ENCODE data around the gene NWD2.

DNA sequence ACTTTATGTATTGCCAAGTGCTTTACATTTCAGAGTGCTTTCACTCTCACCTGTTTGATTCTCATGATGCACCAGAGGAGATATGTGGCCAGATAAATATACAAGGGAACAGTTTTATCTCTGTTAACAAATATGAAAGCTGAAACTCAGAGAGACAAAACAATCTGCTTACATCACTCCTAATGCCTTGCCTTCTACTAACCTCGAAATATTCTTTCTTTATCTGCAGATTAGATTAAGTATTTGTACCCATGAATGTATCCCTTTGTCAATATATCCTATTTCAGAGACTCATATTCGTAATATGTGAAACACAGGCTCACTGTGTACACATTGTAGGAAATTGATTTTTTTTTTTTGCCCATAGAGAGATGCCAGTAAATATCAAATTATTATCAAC lies 178.1 kb downstream of the NWD2 start:
- TF ChIP-seq ZFP3 (CRISPR knock-in tag; IDR thresholded peaks at IDR 0.05) (no peak), OSR1 (CRISPR knock-in tag; IDR thresholded peaks at IDR 0.05) (no peak), ZFP30 (CRISPR knock-in tag; IDR thresholded peaks at IDR 0.05) (no peak), CSDC2 (CRISPR knock-in tag; IDR thresholded peaks at IDR 0.05) (no peak), ZC3H10 (CRISPR knock-in tag; IDR thresholded peaks at IDR 0.05) (no peak), ISL1 (CRISPR knock-in tag; IDR thresholded peaks at IDR 0.05) (no peak), ZNF565 (CRISPR knock-in tag; conservative IDR thresholded peaks at IDR 0.05; ENCODE audit: low read depth) (no peak), ARNTL (CRISPR knock-in tag; IDR thresholded peaks at IDR 0.05; ENCODE audit: borderline replicate concordance, low read depth) (no peak), TOX (CRISPR knock-in tag; IDR thresholded peaks at IDR 0.05; ENCODE audit: borderline replicate concordance) (no peak), GLIS3 (CRISPR knock-in tag; IDR thresholded peaks at IDR 0.05) (no peak), PPARA (CRISPR knock-in tag; IDR thresholded peaks at IDR 0.05; ENCODE audit: borderline replicate concordance) (no peak)
- TF ChIP-seq, protein P1, sequence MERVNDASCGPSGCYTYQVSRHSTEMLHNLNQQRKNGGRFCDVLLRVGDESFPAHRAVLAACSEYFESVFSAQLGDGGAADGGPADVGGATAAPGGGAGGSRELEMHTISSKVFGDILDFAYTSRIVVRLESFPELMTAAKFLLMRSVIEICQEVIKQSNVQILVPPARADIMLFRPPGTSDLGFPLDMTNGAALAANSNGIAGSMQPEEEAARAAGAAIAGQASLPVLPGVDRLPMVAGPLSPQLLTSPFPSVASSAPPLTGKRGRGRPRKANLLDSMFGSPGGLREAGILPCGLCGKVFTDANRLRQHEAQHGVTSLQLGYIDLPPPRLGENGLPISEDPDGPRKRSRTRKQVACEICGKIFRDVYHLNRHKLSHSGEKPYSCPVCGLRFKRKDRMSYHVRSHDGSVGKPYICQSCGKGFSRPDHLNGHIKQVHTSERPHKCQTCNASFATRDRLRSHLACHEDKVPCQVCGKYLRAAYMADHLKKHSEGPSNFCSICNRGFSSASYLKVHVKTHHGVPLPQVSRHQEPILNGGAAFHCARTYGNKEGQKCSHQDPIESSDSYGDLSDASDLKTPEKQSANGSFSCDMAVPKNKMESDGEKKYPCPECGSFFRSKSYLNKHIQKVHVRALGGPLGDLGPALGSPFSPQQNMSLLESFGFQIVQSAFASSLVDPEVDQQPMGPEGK (CRISPR knock-in tag; IDR thresholded peaks at IDR 0.05; ENCODE audit: borderline replicate concordance) = no peak
- TF ChIP-seq, protein P2, sequence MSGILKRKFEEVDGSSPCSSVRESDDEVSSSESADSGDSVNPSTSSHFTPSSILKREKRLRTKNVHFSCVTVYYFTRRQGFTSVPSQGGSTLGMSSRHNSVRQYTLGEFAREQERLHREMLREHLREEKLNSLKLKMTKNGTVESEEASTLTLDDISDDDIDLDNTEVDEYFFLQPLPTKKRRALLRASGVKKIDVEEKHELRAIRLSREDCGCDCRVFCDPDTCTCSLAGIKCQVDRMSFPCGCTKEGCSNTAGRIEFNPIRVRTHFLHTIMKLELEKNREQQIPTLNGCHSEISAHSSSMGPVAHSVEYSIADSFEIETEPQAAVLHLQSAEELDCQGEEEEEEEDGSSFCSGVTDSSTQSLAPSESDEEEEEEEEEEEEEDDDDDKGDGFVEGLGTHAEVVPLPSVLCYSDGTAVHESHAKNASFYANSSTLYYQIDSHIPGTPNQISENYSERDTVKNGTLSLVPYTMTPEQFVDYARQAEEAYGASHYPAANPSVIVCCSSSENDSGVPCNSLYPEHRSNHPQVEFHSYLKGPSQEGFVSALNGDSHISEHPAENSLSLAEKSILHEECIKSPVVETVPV (CRISPR knock-in tag; IDR thresholded peaks at IDR 0.05) = no peak
- TF ChIP-seq, protein P3, sequence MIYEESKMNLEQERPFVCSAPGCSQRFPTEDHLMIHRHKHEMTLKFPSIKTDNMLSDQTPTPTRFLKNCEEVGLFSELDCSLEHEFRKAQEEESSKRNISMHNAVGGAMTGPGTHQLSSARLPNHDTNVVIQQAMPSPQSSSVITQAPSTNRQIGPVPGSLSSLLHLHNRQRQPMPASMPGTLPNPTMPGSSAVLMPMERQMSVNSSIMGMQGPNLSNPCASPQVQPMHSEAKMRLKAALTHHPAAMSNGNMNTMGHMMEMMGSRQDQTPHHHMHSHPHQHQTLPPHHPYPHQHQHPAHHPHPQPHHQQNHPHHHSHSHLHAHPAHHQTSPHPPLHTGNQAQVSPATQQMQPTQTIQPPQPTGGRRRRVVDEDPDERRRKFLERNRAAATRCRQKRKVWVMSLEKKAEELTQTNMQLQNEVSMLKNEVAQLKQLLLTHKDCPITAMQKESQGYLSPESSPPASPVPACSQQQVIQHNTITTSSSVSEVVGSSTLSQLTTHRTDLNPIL (CRISPR knock-in tag; IDR thresholded peaks at IDR 0.05; ENCODE audit: low read depth) = no peak

Data from SK-N-SH treated with all-trans-retinoic acid at 6 μM for 48 hours (cell line).